Osteocyte (in vitro differentiated cells): ENCODE results near the gene ME1. TPM values are rescaled to one million over a fixed set of nuclear protein-coding genes. Genes with fewer than 3 reads are reported as not detected.
A peak's percentile ranks its signal among the peaks of the same experiment; 100 is the strongest.

Source experiments
- DNase-seq: peaks from one replicate; pipeline ENCODE4 v3.0.0; 2021; ENCODE audit warnings: mixed read lengths; ENCODE audit not compliant: unreplicated experiment; ENCODE audit errors: extremely low spot score
- H3K27ac Mint-ChIP-seq: one replicate; pipeline ENCODE4 v1.8.0; 2021; ENCODE audit warnings: mild to moderate bottlenecking, mixed read lengths; ENCODE audit not compliant: unreplicated experiment
- H3K27me3 Mint-ChIP-seq: one replicate; pipeline ENCODE4 v1.8.0; 2021; ENCODE audit warnings: mixed read lengths; ENCODE audit not compliant: unreplicated experiment
- H3K36me3 Mint-ChIP-seq: one replicate; pipeline ENCODE4 v1.8.0; 2021; ENCODE audit warnings: mixed read lengths; ENCODE audit not compliant: unreplicated experiment
- H3K4me1 Mint-ChIP-seq: one replicate; pipeline ENCODE4 v1.8.0; 2021; ENCODE audit warnings: mixed read lengths; ENCODE audit not compliant: unreplicated experiment
- H3K4me3 Mint-ChIP-seq: one replicate; pipeline ENCODE4 v1.8.0; 2021; ENCODE audit warnings: mild to moderate bottlenecking, moderate library complexity, mixed read lengths; ENCODE audit not compliant: unreplicated experiment
- H3K9me3 Mint-ChIP-seq: one replicate; pipeline ENCODE4 v1.8.0; 2021; ENCODE audit warnings: mixed read lengths; ENCODE audit not compliant: unreplicated experiment
- CTCF ChIP-seq: fragments of 200-600 bp; sonication (generic); IDR thresholded peaks from 2 replicates; pipeline ENCODE4 v1.5.0; 2021; ENCODE audit warnings: antibody characterized with exemption, mild to moderate bottlenecking, moderate library complexity
- total RNA-seq: library from RNA; stranded (reverse); gene quantifications from 2 replicates; pipeline ENCODE4 v1.2.1, GENCODE V29; 2021

Gene ME1
- total RNA-seq, 1 donor from 2014 or later: 28.0 TPM

GRCh38 chr6:83221276-83221675 is 209.6 kb downstream of the ME1 start:
- no peak for TF ChIP-seq CTCF
- no peak overlapping the region for H3K27ac Mint-ChIP-seq
- DNase-seq: no peak

GRCh38 chr6:83220121-83220520 is 210.7 kb downstream of the ME1 start:
- H3K27ac Mint-ChIP-seq: no peak overlapping the region

More at GRCh38 chr6:83221276-83221675, 209.6 kb downstream of the ME1 start:
- no peaks in the 10 kb centered on the region for H3K27me3 Mint-ChIP-seq
- no peaks in the 10 kb centered on the region for H3K9me3 Mint-ChIP-seq
- peaks cover 13% of the 10 kb centered on the region for H3K4me1 Mint-ChIP-seq
- H3K36me3 Mint-ChIP-seq: peaks cover 3% of the 10 kb centered on the region
- H3K4me3 Mint-ChIP-seq: no peak overlapping the region

GRCh38 chr6:83218646-83219045 is 212.2 kb downstream of the ME1 start:
- H3K4me1 Mint-ChIP-seq: peaks cover 15% of the 10 kb centered on the region
- no peak for TF ChIP-seq CTCF
- DNase-seq: no peak
- no peak overlapping the region for H3K27ac Mint-ChIP-seq
- H3K4me3 Mint-ChIP-seq: no peak overlapping the region
- H3K36me3 Mint-ChIP-seq: peaks cover 5% of the 10 kb centered on the region
- no peaks in the 10 kb centered on the region for H3K27me3 Mint-ChIP-seq
- no peaks in the 10 kb centered on the region for H3K9me3 Mint-ChIP-seq

More at GRCh38 chr6:83220121-83220520, 210.7 kb downstream of the ME1 start:
- TF ChIP-seq CTCF: no peak
- no peak overlapping the region for H3K4me3 Mint-ChIP-seq
- peaks cover 15% of the 10 kb centered on the region for H3K4me1 Mint-ChIP-seq
- no peaks in the 10 kb centered on the region for H3K9me3 Mint-ChIP-seq
- no peak for DNase-seq
- no peaks in the 10 kb centered on the region for H3K27me3 Mint-ChIP-seq
- peaks cover 2% of the 10 kb centered on the region for H3K36me3 Mint-ChIP-seq

GRCh38 chr6:83216806-83217205 is 214.0 kb downstream of the ME1 start:
- DNase-seq: no peak
- H3K4me1 Mint-ChIP-seq: peaks cover 8% of the 10 kb centered on the region
- H3K27ac Mint-ChIP-seq: no peak overlapping the region
- no peak overlapping the region for H3K4me3 Mint-ChIP-seq
- H3K9me3 Mint-ChIP-seq: no peaks in the 10 kb centered on the region
- no peak for TF ChIP-seq CTCF
- H3K27me3 Mint-ChIP-seq: no peaks in the 10 kb centered on the region
- H3K36me3 Mint-ChIP-seq: peaks cover 5% of the 10 kb centered on the region

GRCh38 chr6:83215131-83216047 is 215.5 kb downstream of the ME1 start:
- Mint-ChIP-seq H3K4me3 (no peak overlapping the region), H3K27ac (peak overlapping the region; percentile 66), H3K27me3 (no peaks in the 10 kb centered on the region), H3K36me3 (peaks cover 13% of the 10 kb centered on the region), H3K4me1 (peaks cover 8% of the 10 kb centered on the region), H3K9me3 (no peaks in the 10 kb centered on the region)
- TF ChIP-seq CTCF: peak; percentile 92
- DNase-seq: no peak
